Measurements from ENCODE around the gene WFDC11.
A peak's percentile ranks its signal among the peaks of the same experiment; 100 is the strongest.
"Not testable (repeated sequence)": the region's sequence is repeated elsewhere in the genome, so short reads cannot be mapped to it uniquely, and the experiment has no call there.

WFDC11 gene

GRCh38 chr20:45670139-45670538, at the start of gene WFDC11:
WFDC11 (minus strand) TSS chr20:45670239; CDS start chr20:45650600, 19,639 bp downstream.
- no peak for DNase-seq

- not testable (repeated sequence) for DNase-seq
Observed at GRCh38 chr20:45716141-45716688, 46.2 kb upstream of the WFDC11 start.

- DNase-seq, result no peak
Observed at GRCh38 chr20:45704969-45705637, 35.1 kb upstream of the WFDC11 start, which contains the start of gene WFDC10B. WFDC10B (minus strand) TSS chr20:45705019; CDS start chr20:45685992, 19,027 bp downstream.

- no peak for DNase-seq
Observed at GRCh38 chr20:45701873-45702272, 31.8 kb upstream of the WFDC11 start, which contains the start of gene WFDC13. WFDC13 (plus strand) TSS chr20:45702038; CDS start chr20:45702124, 86 bp downstream.

GRCh38 chr20:45701104-45701503, 31.1 kb upstream of the WFDC11 start:
- no peak for DNase-seq

- no peak for DNase-seq
Observed at GRCh38 chr20:45695496-45695895, 25.5 kb upstream of the WFDC11 start.

GRCh38 chr20:45693346-45693745, 23.3 kb upstream of the WFDC11 start:
- DNase-seq, result not testable (repeated sequence)

GRCh38 chr20:45685896-45686295, 15.9 kb upstream of the WFDC11 start:
- DNase-seq, result no peak

- no peak for DNase-seq
Observed at GRCh38 chr20:45679650-45680049, 9.6 kb upstream of the WFDC11 start.

GRCh38 chr20:45672765-45673164, 2.7 kb upstream of the WFDC11 start:
- DNase-seq, result no peak

GRCh38 chr20:45657038-45657437, 13.0 kb downstream of the WFDC11 start:
- not testable (repeated sequence) for DNase-seq

- not testable (repeated sequence) for DNase-seq
Observed at GRCh38 chr20:45651726-45652125, 18.3 kb downstream of the WFDC11 start.

- DNase-seq, result no peak
Observed at GRCh38 chr20:45649312-45649863, 20.7 kb downstream of the WFDC11 start.

GRCh38 chr20:45647441-45648050, 22.5 kb downstream of the WFDC11 start:
- no peak for DNase-seq

GRCh38 chr20:45646875-45647274, 23.2 kb downstream of the WFDC11 start:
- no peak for DNase-seq

GRCh38 chr20:45645869-45646268, 24.2 kb downstream of the WFDC11 start:
- not testable (repeated sequence) for DNase-seq

GRCh38 chr20:45641076-45641475, 29.0 kb downstream of the WFDC11 start:
- not testable (repeated sequence) for DNase-seq

- no peak for DNase-seq
Observed at GRCh38 chr20:45639687-45640086, 30.4 kb downstream of the WFDC11 start.

- DNase-seq, result no peak
Observed at GRCh38 chr20:45636513-45636912, 33.5 kb downstream of the WFDC11 start.

- no peak for DNase-seq
Observed at GRCh38 chr20:45631184-45631583, 38.9 kb downstream of the WFDC11 start, which contains the start of gene WFDC9. WFDC9 (minus strand) TSS chr20:45631284; CDS start chr20:45610181, 21,103 bp downstream.

GRCh38 chr20:45630371-45630770, 39.7 kb downstream of the WFDC11 start:
- no peak for DNase-seq

GRCh38 chr20:45629496-45630100, 40.4 kb downstream of the WFDC11 start, which contains the start of gene WFDC10A:
WFDC10A (plus strand) TSS chr20:45629739; CDS start chr20:45629814, 75 bp downstream.
- peak; percentile 0 for DNase-seq

GRCh38 chr20:45626540-45626939, 43.5 kb downstream of the WFDC11 start:
- DNase-seq, result no peak
